GM12878 (cell line): Measurements from ENCODE around the gene ELP6. TPM values are rescaled to one million over a fixed set of nuclear protein-coding genes. Genes with fewer than 3 reads are reported as not detected.

Experiments
- BCLAF1 ChIP-seq: fragments of 450-650 bp; IDR thresholded peaks from 2 replicates; pipeline ENCODE4 v1.6.1; 2017; ENCODE audit warnings: antibody characterized with exemption, mild to moderate bottlenecking, moderate library complexity
- CEBPZ ChIP-seq: fragments of 150-350 bp; IDR thresholded peaks from 2 replicates; pipeline ENCODE4 v1.6.1; 2016; ENCODE audit warnings: low read depth, low read length
- CTCF ChIP-seq, 3 experiments: IDR thresholded peaks in 2 of 3; conservative IDR thresholded peaks in 1 of 3; 2 replicates each; pipeline ENCODE4 v1.5.1; 2011; ENCODE audit warnings: low read depth in 3 of 3, low read length in 3 of 3, mild to moderate bottlenecking in 3 of 3, control low read depth in 2 of 3, moderate library complexity in 2 of 3, inconsistent platforms in 1 of 3, mixed read lengths in 1 of 3; ENCODE audit not compliant: control insufficient read depth in 2 of 3, insufficient read depth in 1 of 3; ENCODE audit errors: extremely low read depth in 1 of 3
- E4F1 ChIP-seq: fragments of 450-650 bp; IDR thresholded peaks from 2 replicates; pipeline ENCODE4 v1.6.1; 2018; ENCODE audit warnings: borderline replicate concordance, mild to moderate bottlenecking; ENCODE audit not compliant: partially characterized antibody
- GATAD2B ChIP-seq: fragments of 450-650 bp; conservative IDR thresholded peaks from 2 replicates; pipeline ENCODE4 v1.6.1; 2017; ENCODE audit warnings: low read depth, mild to moderate bottlenecking, moderate library complexity
- JUNB ChIP-seq: IDR thresholded peaks from 2 replicates; pipeline ENCODE4 v1.6.1; 2016; ENCODE audit warnings: antibody characterized with exemption, mild to moderate bottlenecking
- NRF1 ChIP-seq: conservative IDR thresholded peaks from 2 replicates; pipeline ENCODE4 v1.6.1; 2011; ENCODE audit warnings: mild to moderate bottlenecking, low read depth, low read length, improper control_type of control experiment
- PAX5 ChIP-seq: IDR thresholded peaks from 2 replicates; pipeline ENCODE4 v1.6.1; 2011; ENCODE audit warnings: low read depth, low read length, borderline replicate concordance
- REST ChIP-seq: IDR thresholded peaks from 2 replicates; pipeline ENCODE4 v1.6.1; 2012; ENCODE audit warnings: mild to moderate bottlenecking, low read depth, low read length
- ZBED1 ChIP-seq: IDR thresholded peaks from 2 replicates; pipeline ENCODE4 v1.6.1; 2016; ENCODE audit warnings: borderline replicate concordance
- ZNF24 ChIP-seq: fragments of 450-650 bp; IDR thresholded peaks from 2 replicates; pipeline ENCODE4 v1.6.1; 2017; ENCODE audit warnings: antibody characterized with exemption, mild to moderate bottlenecking
- ZNF384 ChIP-seq: IDR thresholded peaks from 2 replicates; pipeline ENCODE4 v1.6.1; 2012; ENCODE audit warnings: low read depth, mild to moderate bottlenecking, low read length, improper control_type of control experiment, borderline replicate concordance
- polyA plus RNA-seq, 11 experiments: library from polyadenylated mRNA; depleted of rRNA in 4 of 11; unstranded in 6 of 11; stranded (reverse) in 5 of 11; fragments of >200 nt; fragmentation: Nextera tagmentation in 4 of 11; fragmentation: Illumina TruSeq in 1 of 11; extraction: Ambion mirVana in 4 of 11; extraction: Trizol in 1 of 11; gene quantifications; 1 replicate in 1 of 11; 2 replicates in 10 of 11; pipeline versions ENCODE4 v1.2.1 to v1.2.3, GENCODE V29; 2011 to 2016; ENCODE audit warnings: inconsistent platforms in 2 of 11, missing spikeins in 2 of 11, low read depth in 1 of 11
- total RNA-seq, 4 experiments: library from RNA; depleted of rRNA in 3 of 4; stranded (reverse); fragments of >200 nt in 3 of 4; fragmentation: Illumina TruSeq in 1 of 4; extraction: Trizol in 1 of 4; gene quantifications; 2 replicates each; pipeline versions ENCODE4 v1.2.1 to v1.2.3, GENCODE V29; 2013 to 2021
- TF ChIP-seq, protein P1 (sequence below): IDR thresholded peaks from 2 replicates; pipeline ENCODE4 v1.6.1; 2012; ENCODE audit warnings: low read depth, low read length, improper control_type of control experiment

The ELP6 gene
- total and polyA plus RNA-seq, 10 of the 15 experiments (the other 5 are each of a cell fraction or from before 2014, with no cell fraction given) = 39.5 to 83.3 (median 50.2) TPM

GRCh38 chr3:47513125-47513929 is at the start of gene ELP6 (continued):
- peak; percentile 70 for TF ChIP-seq E4F1
- peak; percentile 90 for TF ChIP-seq NRF1
- 0 out of 2 replicates have a peak, but pooled peaks have one; percentile 8 for TF ChIP-seq PAX5
- TF ChIP-seq ZNF384 = no peak; the same call in 1 of the 2 replicates
- no peak for TF ChIP-seq CEBPZ
- TF ChIP-seq REST = no peak
- TF ChIP-seq ZNF24 = no peak
- TF ChIP-seq, protein P1, sequence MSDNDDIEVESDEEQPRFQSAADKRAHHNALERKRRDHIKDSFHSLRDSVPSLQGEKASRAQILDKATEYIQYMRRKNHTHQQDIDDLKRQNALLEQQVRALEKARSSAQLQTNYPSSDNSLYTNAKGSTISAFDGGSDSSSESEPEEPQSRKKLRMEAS = no peak
- no peak for TF ChIP-seq JUNB
- TF ChIP-seq ZBED1 = no peak
- no peak for TF ChIP-seq BCLAF1
- peak; percentile 75 to 82 (median 81) for TF ChIP-seq CTCF (IDR thresholded peaks at IDR 0.05 in 2 of 3, conservative IDR thresholded peaks at IDR 0.05 in 1 of 3; ENCODE audit: control insufficient read depth in 2 of 3, extremely low read depth in 1 of 3, insufficient read depth in 1 of 3, low read depth in 3 of 3, low read length in 3 of 3)
- TF ChIP-seq GATAD2B = no peak
